ENCODE measurements around the gene LARP4B. TPM values are rescaled to one million over a fixed set of nuclear protein-coding genes. Genes with fewer than 3 reads are reported as not detected.
A peak's percentile ranks its signal among the peaks of the same experiment; 100 is the strongest.

LARP4B gene
- total and polyA plus RNA-seq, 2 of the 13 experiments (the other 11 are each of a cell fraction or from before 2014, with no cell fraction given) = 19.5 to 30.2 TPM

GRCh38 chr10:930625-931325, 730 bp downstream of the LARP4B start (continued):
- TF ChIP-seq ZNF567 (CRISPR knock-in tag; IDR thresholded peaks at IDR 0.05; ENCODE audit: borderline replicate concordance) (no peak), KMT2A (CRISPR knock-in tag; IDR thresholded peaks at IDR 0.05) (peak; percentile 34; the same call in 1 of the 2 replicates), ZBTB26 (CRISPR knock-in tag; IDR thresholded peaks at IDR 0.05; ENCODE audit: borderline replicate concordance) (no peak), SIN3A (IDR thresholded peaks at IDR 0.05; ENCODE audit: borderline replicate concordance, low read depth, low read length) (peak; percentile 64; the same call in 1 of the 2 replicates), ZNF138 (CRISPR knock-in tag; IDR thresholded peaks at IDR 0.05; ENCODE audit: low read depth) (no peak), AGO2 (optimal IDR thresholded peaks at IDR 0.05; ENCODE audit: low read depth, low read length) (peak; percentile 36), PHF8 (CRISPR knock-in tag; IDR thresholded peaks at IDR 0.05) (peak; percentile 33; the same call in 1 of the 2 replicates), ZBTB7A (CRISPR knock-in tag; IDR thresholded peaks at IDR 0.05) (no peak), ZNF234 (CRISPR knock-in tag; conservative IDR thresholded peaks at IDR 0.05) (no peak), TEAD3 (CRISPR knock-in tag; optimal IDR thresholded peaks at IDR 0.05; ENCODE audit: borderline replicate concordance) (peak; percentile 34), NR1H2 (CRISPR knock-in tag; IDR thresholded peaks at IDR 0.05; ENCODE audit: borderline replicate concordance, low read depth) (no peak), HNRNPK (IDR thresholded peaks at IDR 0.05; ENCODE audit: low read depth, low read length, poor library complexity, severe bottlenecking) (peak; percentile 44), ZFP1 (CRISPR knock-in tag; IDR thresholded peaks at IDR 0.05) (no peak), BCLAF1 (IDR thresholded peaks at IDR 0.05) (no peak), ELF1 (CRISPR knock-in tag; IDR thresholded peaks at IDR 0.05) (peak; percentile 73), ZFY (CRISPR knock-in tag; IDR thresholded peaks at IDR 0.05) (no peak), TCF7L2 (IDR thresholded peaks at IDR 0.05; ENCODE audit: low read depth, low read length) (no peak), TCF7 (IDR thresholded peaks at IDR 0.05; ENCODE audit: low read depth) (no peak), PBX3 (CRISPR knock-in tag; IDR thresholded peaks at IDR 0.05; ENCODE audit: borderline replicate concordance) (no peak), ZNF441 (CRISPR knock-in tag; IDR thresholded peaks at IDR 0.05; ENCODE audit: borderline replicate concordance) (0 out of 2 replicates have a peak, but pooled peaks have one; percentile 27), GATAD1 (CRISPR knock-in tag; IDR thresholded peaks at IDR 0.05) (peak; percentile 4; the same call in 1 of the 2 replicates), ZFX (CRISPR knock-in tag; IDR thresholded peaks at IDR 0.05; ENCODE audit: low read depth) (peak; percentile 38; the same call in 1 of the 2 replicates), KDM5B (CRISPR knock-in tag; IDR thresholded peaks at IDR 0.05; ENCODE audit: borderline replicate concordance) (0 out of 2 replicates have a peak, but pooled peaks have one; percentile 7), ZNF451 (CRISPR knock-in tag; IDR thresholded peaks at IDR 0.05) (no peak), POLR2A (IDR thresholded peaks at IDR 0.05; ENCODE audit: insufficient read depth in 1 of 2, low read depth in 2 of 2, low read length in 2 of 2) (no peak), SAP130 (CRISPR knock-in tag; IDR thresholded peaks at IDR 0.05; ENCODE audit: low read depth) (peak; percentile 80), ELF3 (CRISPR knock-in tag; IDR thresholded peaks at IDR 0.05) (peak; percentile 81)
